NB4 (cell line): ENCODE measurements around the gene PPFIA2.
A peak's percentile ranks its signal among the peaks of the same experiment; 100 is the strongest.

Source experiments
- DNase-seq: peaks from one replicate; pipeline ENCODE4 v3.0.0; 2010; ENCODE audit warnings: low read depth
- H3K4me3 ChIP-seq: one replicate; pipeline ENCODE4 v1.5.1; 2011; ENCODE audit warnings: mild to moderate bottlenecking, low read depth, low read length, moderate library complexity
- MYC ChIP-seq: IDR thresholded peaks from 2 replicates; pipeline ENCODE4 v1.6.1; 2011; ENCODE audit warnings: low read depth, low read length
- POLR2A ChIP-seq: IDR thresholded peaks from 2 replicates; pipeline ENCODE4 v1.6.1; 2011; ENCODE audit warnings: mild to moderate bottlenecking; ENCODE audit not compliant: insufficient read length; ENCODE audit errors: extremely low read depth
- TF ChIP-seq, protein P1 (sequence below): IDR thresholded peaks from one replicate; pipeline ENCODE4 v1.5.1; 2012; ENCODE audit warnings: low read depth, low read length
- TF ChIP-seq, protein P2 (sequence below): IDR thresholded peaks from 2 replicates; pipeline ENCODE4 v1.6.1; 2011; ENCODE audit warnings: low read depth, low read length

The PPFIA2 gene

GRCh38 chr12:81533054-81533453 is 226.1 kb downstream of the PPFIA2 start:
- no peak overlapping the region for H3K4me3 ChIP-seq
- DNase-seq: no peak
- TF ChIP-seq, protein P1, sequence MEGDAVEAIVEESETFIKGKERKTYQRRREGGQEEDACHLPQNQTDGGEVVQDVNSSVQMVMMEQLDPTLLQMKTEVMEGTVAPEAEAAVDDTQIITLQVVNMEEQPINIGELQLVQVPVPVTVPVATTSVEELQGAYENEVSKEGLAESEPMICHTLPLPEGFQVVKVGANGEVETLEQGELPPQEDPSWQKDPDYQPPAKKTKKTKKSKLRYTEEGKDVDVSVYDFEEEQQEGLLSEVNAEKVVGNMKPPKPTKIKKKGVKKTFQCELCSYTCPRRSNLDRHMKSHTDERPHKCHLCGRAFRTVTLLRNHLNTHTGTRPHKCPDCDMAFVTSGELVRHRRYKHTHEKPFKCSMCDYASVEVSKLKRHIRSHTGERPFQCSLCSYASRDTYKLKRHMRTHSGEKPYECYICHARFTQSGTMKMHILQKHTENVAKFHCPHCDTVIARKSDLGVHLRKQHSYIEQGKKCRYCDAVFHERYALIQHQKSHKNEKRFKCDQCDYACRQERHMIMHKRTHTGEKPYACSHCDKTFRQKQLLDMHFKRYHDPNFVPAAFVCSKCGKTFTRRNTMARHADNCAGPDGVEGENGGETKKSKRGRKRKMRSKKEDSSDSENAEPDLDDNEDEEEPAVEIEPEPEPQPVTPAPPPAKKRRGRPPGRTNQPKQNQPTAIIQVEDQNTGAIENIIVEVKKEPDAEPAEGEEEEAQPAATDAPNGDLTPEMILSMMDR: no peak
- TF ChIP-seq POLR2A: no peak
- TF ChIP-seq, protein P2, sequence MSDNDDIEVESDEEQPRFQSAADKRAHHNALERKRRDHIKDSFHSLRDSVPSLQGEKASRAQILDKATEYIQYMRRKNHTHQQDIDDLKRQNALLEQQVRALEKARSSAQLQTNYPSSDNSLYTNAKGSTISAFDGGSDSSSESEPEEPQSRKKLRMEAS: no peak
- TF ChIP-seq MYC: no peak

DNA sequence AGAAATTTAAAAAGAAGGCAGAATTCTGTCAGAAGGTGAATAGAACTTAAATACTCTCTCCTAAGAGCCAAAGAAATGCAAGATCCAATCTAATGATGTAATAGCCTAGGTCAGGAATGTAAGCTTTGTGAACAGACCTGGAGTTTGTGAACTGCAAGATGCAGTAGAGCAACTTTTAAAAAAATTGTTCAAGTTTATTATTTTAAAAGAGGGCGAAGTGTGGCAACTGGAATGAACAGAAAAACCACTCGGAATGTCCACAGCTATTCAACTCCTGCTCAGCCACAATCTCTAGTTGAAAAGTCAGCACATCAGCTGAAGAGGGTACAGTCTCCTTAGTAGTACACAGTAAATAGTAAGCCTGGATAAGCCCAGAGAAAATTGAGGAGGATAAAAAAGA is 228.8 kb downstream of the PPFIA2 start:
- no peak overlapping the region for H3K4me3 ChIP-seq
- TF ChIP-seq MYC (no peak), POLR2A (no peak)
- TF ChIP-seq, protein P2: no peak
- TF ChIP-seq, protein P1: no peak
- no peak for DNase-seq

GRCh38 chr12:81520064-81520945 is 238.8 kb downstream of the PPFIA2 start:
- DNase-seq: peak; percentile 10
- H3K4me3 ChIP-seq: peak overlapping the region; percentile 18
- TF ChIP-seq MYC: no peak
- TF ChIP-seq, protein P1: no peak

DNA sequence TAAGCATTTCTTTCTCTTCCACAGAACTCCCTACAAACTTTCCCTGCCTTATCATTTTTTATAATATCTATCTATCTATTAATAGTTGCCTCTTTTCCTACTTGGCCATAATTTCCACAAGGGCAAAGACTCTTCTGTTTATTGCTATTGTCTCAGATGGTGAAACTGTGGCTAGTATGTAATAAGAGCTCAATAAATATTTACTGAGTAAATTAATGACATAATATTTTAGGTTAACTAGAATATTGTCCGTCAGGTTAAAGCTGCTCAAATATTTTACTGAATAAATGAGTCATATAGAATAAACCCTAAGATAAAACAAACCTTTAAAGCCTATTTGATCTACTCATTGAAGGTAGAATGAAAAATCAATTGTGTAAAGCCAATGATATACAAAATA is 240.5 kb downstream of the PPFIA2 start:
- no peak for DNase-seq
- no peak overlapping the region for H3K4me3 ChIP-seq
- TF ChIP-seq, protein P1: no peak
- TF ChIP-seq POLR2A (no peak), MYC (no peak)
- TF ChIP-seq, protein P2: no peak

DNA sequence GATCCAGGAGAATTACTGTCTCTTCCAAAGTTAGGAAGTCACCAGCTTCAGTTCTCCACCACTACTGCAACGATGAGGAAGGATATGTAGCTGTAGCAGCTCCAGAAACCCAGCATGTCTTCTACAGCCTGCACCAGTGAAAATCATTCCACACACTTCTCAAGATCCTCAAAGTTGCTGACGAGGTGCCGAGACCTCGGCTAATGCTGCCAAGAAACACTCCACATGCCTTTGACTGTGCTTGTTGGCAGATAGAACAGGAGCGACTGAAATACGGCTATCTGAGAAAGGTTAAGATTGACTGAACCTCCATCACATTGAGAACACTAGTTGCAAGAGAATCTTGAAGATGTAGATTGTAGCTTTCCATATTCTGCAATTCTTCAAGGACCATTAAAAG is 241.9 kb downstream of the PPFIA2 start:
- no peak overlapping the region for H3K4me3 ChIP-seq
- TF ChIP-seq, protein P2: no peak
- TF ChIP-seq MYC (no peak), POLR2A (no peak)
- TF ChIP-seq, protein P1: no peak
- DNase-seq: no peak
